ENCODE results near the gene CKAP4. TPM values are rescaled to one million over a fixed set of nuclear protein-coding genes. Genes with fewer than 3 reads are reported as not detected.

The CKAP4 gene
- total and polyA plus RNA-seq, 2 donors (not counting 3 experiments of a cell fraction or from before 2014, with no cell fraction given) = 117 to 223 TPM

DNA sequence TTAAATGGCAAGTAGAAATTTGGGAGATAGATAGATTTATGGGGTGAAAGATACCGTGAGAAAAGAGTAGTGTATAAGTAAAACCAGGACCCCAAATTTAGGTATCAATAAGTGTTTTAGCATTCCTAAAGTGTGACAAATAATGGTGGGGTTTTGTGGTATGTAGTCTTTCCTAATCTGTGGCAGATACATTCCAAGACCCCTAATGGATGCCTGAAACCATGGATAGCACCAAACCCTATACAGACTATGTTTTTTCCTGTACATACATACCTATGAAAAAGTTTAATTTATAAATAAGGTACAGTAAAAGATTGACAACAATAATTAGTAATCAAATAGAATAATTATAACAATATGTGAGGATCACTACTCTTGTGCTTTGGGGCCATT is 40.3 kb upstream of the CKAP4 start:
- DNase-seq (ENCODE audit: low read depth, low spot score) (no peak), FAIRE-seq (no peak)
- Histone ChIP-seq H3K79me2 (ENCODE audit: control insufficient read depth, insufficient read depth, low read length) (no peaks in the 10 kb centered on the region), H3K4me2 (ENCODE audit: insufficient read depth, low read length) (no peak overlapping the region), H3K36me3 (ENCODE audit: control insufficient read depth in 2 of 2, extremely low read depth in 1 of 2, insufficient read depth in 2 of 2, low read length in 2 of 2) (no peaks in the 10 kb centered on the region), H3K27me3 (ENCODE audit: control insufficient read depth in 2 of 2, insufficient read depth in 2 of 2, low read length in 2 of 2) (peaks cover 2% of the 10 kb centered on the region in 2 experiments), H3K9ac (replicated peaks; ENCODE audit: extremely low read depth, insufficient read depth, low read length) (no peak overlapping the region), H3K27ac (ENCODE audit: insufficient read depth, low read depth, low read length) (no peak overlapping the region), H3K4me3 (replicated peaks in 1 of 3; ENCODE audit: insufficient read depth in 1 of 3, low read depth in 1 of 3, low read length in 3 of 3) (no peak overlapping the region), H3K9me3 (replicated peaks; ENCODE audit: control insufficient read depth, insufficient read depth, low read length) (no peaks in the 10 kb centered on the region), H3K4me1 (ENCODE audit: control insufficient read depth, extremely low read depth, insufficient read depth, low read length) (peaks cover 6% of the 10 kb centered on the region), H4K20me1 (replicated peaks; ENCODE audit: control insufficient read depth, extremely low read depth, insufficient read depth, low read length) (no peaks in the 10 kb centered on the region), H3K9me1 (replicated peaks; ENCODE audit: control insufficient read depth, extremely low read depth, insufficient read depth, low read length) (no peaks in the 10 kb centered on the region), H2AFZ (ENCODE audit: low read depth, low read length) (no peak overlapping the region)
- dilution Hi-C loops (cut with MboI; ENCODE audit: extremely low pct_ligation_motif_present, low sequenced_read_pairs) = no loop called here
- intact Hi-C loops (cut with micrococcal nuclease) = no loop called here
- ChIA-PET CTCF (no interaction called here), POLR2A (no interaction called here)
- TF ChIP-seq EZH2 (IDR thresholded peaks at IDR 0.05; ENCODE audit: borderline replicate concordance, low read depth, low read length, severe bottlenecking) (no peak), POLR2A (IDR thresholded peaks at IDR 0.05; ENCODE audit: low read depth, low read length) (no peak), FOS (IDR thresholded peaks at IDR 0.05; ENCODE audit: borderline replicate concordance, insufficient read depth, low read length) (no peak), POLR2AphosphoS5 (IDR thresholded peaks at IDR 0.05; ENCODE audit: insufficient read depth, low read depth, low read length) (no peak), JUN (IDR thresholded peaks at IDR 0.05; ENCODE audit: borderline replicate concordance, insufficient read depth, insufficient read length, low read depth) (no peak), MYC (IDR thresholded peaks at IDR 0.05; ENCODE audit: low read depth, low read length) (no peak), GATA2 (IDR thresholded peaks at IDR 0.05; ENCODE audit: insufficient read depth, insufficient read length, low read depth, low read length) (no peak)
- TF ChIP-seq, protein P1, sequence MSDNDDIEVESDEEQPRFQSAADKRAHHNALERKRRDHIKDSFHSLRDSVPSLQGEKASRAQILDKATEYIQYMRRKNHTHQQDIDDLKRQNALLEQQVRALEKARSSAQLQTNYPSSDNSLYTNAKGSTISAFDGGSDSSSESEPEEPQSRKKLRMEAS (IDR thresholded peaks at IDR 0.05; ENCODE audit: insufficient read depth, insufficient read length) = no peak
- TF ChIP-seq, protein P2, sequence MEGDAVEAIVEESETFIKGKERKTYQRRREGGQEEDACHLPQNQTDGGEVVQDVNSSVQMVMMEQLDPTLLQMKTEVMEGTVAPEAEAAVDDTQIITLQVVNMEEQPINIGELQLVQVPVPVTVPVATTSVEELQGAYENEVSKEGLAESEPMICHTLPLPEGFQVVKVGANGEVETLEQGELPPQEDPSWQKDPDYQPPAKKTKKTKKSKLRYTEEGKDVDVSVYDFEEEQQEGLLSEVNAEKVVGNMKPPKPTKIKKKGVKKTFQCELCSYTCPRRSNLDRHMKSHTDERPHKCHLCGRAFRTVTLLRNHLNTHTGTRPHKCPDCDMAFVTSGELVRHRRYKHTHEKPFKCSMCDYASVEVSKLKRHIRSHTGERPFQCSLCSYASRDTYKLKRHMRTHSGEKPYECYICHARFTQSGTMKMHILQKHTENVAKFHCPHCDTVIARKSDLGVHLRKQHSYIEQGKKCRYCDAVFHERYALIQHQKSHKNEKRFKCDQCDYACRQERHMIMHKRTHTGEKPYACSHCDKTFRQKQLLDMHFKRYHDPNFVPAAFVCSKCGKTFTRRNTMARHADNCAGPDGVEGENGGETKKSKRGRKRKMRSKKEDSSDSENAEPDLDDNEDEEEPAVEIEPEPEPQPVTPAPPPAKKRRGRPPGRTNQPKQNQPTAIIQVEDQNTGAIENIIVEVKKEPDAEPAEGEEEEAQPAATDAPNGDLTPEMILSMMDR (IDR thresholded peaks at IDR 0.05; ENCODE audit: extremely low read depth in 1 of 2, insufficient read depth in 1 of 2, low read depth in 1 of 2, low read length in 2 of 2) = no peak
- BruUV-seq (replicated peaks) = no TSS peak

Data from endothelial cell of umbilical vein (primary cell).